ENCODE data around the gene AAR2.
A peak's percentile ranks its signal among the peaks of the same experiment; 100 is the strongest.

The AAR2 gene, protein sequence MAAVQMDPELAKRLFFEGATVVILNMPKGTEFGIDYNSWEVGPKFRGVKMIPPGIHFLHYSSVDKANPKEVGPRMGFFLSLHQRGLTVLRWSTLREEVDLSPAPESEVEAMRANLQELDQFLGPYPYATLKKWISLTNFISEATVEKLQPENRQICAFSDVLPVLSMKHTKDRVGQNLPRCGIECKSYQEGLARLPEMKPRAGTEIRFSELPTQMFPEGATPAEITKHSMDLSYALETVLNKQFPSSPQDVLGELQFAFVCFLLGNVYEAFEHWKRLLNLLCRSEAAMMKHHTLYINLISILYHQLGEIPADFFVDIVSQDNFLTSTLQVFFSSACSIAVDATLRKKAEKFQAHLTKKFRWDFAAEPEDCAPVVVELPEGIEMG

DNA sequence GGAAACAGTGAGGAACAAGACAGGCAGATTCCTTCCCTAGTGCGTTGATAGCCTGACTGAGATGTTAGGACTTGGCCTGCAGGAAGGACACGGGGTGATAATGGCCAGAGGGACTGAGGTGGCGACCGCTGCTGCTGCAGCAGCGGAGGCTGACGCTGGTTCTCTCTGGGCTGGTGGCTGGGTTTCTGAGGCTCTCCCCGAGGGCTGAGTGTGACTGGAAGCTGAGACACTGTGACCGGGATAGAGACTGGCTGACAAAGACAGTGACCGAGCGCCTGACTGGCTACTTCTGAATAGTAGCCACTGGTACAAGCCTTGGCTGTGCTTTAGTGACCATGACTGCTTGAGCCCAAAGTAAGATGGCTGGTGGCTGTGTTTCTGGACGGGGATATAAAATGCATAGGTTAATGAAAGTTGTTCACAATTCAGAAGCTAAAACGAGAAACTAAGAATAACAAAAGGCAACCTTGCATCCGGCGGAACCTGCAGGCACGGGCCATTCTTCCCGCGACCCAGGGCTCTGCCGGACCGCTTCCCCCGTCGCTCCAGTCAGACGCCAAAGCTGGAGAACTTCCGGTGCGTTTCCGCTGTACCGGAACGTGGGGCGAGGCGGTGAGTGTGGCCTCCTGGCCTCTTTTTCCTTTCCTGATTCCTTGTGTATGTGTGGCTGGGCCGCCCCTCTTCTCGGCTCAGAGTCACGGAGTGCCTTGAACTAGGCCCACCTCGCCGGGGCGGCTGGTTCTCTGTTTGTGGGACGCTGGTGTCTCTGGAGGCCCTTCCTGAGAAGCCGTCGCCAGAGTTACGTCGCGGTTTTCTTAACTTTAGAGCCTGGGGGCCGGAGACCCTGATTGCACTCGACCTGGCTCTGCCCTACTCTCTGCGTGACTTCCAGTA is at the start of gene AAR2:
TSS of gene AAR2 (plus strand) at position 587 of the 894 bp plus-strand sequence. CDS start 3,391 bp downstream, outside the sequence.
- DNase-seq (ENCODE audit: low read depth in 2 of 3, low spot score in 2 of 3), result peak; percentile 58 to 78 (median 58)

DNA sequence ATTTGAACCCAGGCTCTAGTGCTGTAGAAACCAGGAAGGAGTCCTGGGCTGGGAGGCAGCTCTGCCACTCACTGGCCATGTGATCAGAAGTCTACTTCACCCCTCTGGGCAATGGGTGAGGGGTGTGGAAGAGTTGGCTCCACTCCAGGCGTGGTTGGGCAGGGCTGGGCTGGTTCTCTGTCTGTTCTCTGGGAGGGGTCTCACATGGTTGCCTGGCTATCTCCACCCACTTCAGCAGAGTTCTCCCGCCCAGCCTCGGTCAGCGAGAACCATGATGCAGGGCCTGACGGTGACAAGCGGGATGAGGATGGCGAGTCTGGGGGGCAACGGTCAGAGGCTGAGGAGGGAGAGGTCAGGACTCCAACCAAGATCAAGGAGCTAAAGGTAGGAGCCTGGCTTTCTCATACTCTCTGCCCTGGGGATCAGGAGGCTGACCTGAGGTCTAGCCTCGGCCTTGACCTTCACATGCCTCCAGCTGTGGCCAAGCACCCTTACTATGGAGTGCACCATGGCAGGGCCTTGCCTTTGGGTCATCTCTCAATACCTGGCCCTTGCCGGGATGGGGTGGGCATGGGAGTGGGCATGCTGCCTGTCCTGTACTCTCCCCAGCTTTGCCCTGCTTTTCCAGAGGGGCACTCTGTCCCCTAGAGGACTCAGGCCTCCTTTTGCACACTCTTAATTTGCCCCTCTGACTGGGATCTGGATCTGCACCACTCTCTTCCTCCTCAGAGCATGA is 42.1 kb upstream of the AAR2 start:
- DNase-seq (ENCODE audit: low read depth in 2 of 3, low spot score in 2 of 3), result no peak

DNA sequence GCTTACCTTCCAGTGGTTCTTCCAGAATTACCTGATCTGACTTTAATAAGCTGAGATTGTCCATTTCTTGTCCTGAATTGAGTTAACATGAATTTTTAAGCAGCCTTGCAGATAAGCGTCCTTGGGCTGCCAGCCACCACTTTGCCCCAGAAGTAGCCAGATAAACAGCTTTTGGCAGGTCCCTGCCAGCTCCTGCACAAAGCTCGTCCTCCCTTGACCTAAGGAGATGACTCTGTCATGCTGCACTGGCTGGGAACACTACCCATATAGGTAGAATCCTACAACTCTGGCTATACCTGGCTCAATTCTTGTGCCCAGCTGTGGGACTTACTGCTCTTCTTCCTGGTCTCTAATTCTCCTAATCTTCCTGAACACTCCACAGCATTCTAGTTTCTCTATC is 39.6 kb upstream of the AAR2 start:
- DNase-seq (ENCODE audit: low read depth in 2 of 3, low spot score in 2 of 3), result no peak

DNA sequence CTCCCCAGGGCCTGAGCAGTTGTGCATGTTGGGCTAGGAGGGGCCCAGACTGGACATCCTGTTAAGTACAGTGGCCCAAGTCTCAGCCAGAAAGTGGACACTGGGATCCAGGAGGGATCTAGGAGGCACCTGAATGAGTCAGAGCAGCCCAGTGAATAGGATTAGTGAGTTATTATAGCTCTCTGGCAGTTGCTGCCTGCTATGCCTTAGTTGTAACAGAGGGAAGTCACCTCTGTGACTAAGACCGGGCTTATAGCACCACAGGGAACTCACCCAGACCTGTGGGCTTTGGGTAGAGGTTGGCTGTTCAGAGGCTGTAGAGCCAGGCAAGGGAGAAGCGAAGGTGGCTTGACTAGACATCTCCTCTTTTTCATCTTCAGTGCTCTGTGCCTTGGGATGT is 39.0 kb upstream of the AAR2 start:
- no peak for DNase-seq (ENCODE audit: low read depth in 2 of 3, low spot score in 2 of 3)

DNA sequence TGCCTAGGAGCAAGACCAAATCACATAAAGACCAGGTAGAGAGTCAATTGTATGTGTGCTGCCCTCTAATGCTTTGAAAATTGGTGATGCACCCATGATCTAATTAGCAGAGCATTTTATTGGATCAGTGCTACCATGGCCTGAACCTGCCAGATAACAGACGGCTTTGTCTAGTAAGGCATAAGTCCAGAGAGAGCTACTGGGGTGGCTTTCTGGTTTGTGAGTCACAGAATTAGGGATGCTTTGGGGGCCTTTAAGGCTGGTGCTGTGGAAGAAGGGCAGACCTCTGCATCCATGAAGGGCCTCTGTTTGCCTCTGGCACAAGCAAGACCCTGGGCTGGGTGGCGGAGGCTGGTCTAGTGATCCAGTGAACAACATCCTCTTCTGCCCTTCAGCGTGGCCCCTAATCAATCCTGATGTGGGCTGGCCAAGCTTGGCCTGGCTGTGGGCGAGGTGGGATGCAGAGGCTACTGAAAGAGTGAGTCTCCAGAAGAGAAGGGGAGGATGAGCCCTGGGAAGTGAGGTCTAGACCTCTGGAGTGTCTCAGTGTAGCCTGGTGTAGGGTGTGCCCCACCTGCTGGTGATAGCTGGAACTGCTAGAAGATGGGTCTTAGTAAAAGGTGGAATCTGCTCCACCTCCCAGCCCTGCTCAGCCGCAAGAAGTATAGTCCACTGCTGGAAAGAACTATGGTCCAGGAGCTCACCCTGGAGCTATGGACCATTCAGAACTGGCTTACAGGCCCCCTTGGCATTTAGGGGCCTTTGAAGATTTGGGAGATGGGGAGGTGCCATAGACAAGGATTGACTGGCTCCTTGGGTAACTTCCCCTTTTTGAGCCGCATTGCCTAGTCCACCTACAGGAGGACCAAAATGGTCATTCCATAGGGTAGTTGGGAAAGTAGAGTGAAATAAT is 36.7 kb upstream of the AAR2 start:
- DNase-seq (ENCODE audit: low read depth in 2 of 3, low spot score in 2 of 3), result peak; percentile 23 to 64 (median 59)

DNA sequence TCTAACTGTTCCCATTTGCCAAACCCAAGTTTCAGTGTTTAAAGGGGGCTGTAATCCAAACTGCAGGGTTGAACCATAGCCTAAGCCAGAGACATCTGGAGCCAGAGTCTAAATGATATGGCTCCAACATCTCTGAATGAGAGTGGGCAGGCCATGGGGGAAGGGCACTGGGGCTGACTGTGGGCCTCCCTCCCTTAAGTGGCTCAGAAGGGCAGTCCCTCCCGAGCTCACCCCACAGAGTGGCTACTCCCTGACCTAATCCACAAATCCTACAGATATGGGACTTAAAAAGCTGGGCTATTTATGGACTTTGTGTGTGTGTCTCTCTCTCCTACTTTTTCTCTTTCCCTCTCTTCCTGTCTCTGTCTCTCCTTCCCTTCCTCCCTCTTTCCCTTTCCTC is 35.8 kb upstream of the AAR2 start:
- DNase-seq (ENCODE audit: low read depth in 2 of 3, low spot score in 2 of 3), result no peak

DNA sequence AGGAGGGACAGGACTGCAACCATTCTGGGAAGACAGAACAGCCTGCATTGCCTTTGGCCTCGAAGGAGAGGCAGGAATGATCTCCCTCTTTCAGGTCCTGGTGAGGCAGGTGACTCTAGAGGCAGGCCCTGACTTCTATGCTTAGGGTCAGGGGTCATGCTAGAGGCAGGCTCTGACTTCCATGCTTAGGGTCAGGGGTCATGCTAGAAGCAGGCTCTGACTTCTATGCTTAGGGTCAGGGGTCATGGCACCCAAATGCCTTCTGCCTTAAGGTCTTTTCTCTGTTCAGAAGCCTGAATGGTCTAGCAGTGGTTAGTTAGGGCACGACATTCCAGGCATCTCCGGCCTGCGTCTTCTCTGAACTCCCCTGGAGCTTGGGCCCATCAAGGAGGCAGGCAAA is 35.1 kb upstream of the AAR2 start:
- DNase-seq (ENCODE audit: low read depth in 2 of 3, low spot score in 2 of 3), result no peak

DNA sequence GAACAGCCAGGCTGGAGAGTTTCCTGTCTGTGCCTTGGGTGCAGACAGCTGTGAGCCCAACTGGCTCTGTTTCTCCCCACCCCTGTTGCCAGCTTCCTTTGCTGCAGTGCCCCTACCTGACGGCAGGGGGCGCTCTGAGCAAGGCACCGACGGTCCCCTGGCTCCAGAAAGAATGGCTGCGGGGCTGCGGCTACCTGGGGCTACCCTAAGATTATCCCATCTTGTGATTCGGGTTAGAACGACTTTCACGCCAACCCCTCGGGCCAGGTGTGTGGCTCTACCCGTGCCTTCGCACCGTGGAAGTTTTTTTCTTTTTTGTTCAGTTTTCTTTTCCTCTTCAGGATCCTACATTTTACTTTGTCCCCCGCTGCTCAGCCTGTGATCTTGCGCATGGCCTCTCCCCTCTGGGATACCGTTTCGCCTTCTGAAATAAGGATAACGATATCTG is 33.4 kb upstream of the AAR2 start:
- peak; percentile 33 to 77 (median 69) for DNase-seq (ENCODE audit: low read depth in 2 of 3, low spot score in 2 of 3)

DNA sequence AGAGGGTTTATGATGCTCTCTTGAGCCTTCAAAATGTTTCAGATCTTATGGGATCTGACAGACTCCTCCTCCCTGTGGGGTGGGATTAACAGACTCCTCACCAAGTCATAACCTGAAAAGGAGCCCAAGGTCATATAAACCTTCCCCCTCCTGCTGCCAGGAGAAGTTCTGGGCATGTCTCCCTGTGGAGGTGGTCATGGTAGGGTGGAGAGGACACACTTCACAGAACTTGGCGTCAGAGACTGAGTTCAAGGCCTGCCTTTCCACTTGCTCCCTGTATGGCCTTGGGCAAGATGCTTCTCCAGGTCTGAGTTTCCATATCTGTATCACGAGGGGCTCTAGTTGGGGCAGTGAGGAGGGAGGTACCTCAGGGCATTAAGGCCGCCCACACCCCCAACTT is 32.4 kb upstream of the AAR2 start:
- DNase-seq (ENCODE audit: low read depth in 2 of 3, low spot score in 2 of 3), result no peak

DNA sequence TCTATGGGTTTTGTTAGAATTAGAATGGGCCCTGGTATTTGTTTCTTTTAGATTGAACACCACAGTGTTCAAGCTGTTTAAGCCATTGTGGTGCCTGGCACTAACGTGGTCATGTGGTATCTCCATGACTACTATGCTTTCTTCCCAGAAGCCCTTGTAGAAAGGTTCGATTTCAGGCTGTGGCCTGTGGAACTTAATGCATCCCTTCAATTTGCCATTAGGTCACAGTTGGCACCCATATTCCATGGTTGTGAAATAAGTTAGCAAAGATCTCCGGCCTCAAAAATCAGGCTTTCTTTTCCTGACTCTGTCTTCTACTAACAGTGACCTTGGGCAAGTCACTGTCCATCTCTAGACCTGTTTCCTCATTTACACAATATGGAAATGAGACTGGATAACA is 31.3 kb upstream of the AAR2 start:
- DNase-seq (ENCODE audit: low read depth in 2 of 3, low spot score in 2 of 3), result no peak

DNA sequence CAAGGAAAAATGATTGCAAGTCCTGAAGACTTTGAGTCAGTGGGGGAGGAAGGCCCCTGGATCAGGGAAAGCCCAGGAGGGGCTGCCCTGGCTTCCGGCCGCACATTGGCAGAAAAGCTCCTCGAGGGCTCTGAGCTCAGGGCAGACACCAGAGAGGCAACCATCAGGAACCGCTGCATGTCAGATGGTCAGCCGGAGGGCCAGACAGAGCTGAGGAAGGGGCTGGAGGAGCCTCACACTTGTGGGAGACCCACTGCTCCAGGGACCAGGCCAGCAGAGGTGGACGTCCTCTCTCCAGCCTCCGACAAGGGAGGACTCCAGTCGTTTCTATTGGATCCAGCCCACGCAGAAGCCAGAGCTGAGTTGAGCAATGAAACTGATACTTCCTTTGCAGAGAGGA is 30.2 kb upstream of the AAR2 start:
- no peak for DNase-seq (ENCODE audit: low read depth in 2 of 3, low spot score in 2 of 3)

DNA sequence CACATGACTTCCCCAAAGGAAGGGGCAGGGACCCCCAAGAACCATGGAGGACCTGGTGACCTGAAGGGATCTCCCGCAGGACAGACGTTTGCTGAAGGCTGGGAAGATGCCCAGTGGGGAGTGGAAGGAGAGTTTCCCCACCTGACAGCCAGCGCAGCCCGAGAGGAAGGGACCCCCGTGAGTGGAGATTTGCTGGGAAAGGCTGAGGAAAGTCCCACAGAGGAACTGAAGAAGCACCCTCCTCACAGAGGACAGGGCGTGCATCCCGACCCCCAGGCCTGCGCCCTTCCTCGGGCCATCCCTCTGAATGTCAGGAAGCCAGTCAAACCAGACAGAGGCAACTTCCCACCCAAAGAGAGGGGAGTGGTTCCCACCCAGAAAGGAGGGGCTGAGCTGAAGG is 29.6 kb upstream of the AAR2 start:
- DNase-seq (ENCODE audit: low read depth in 2 of 3, low spot score in 2 of 3), result no peak

DNA sequence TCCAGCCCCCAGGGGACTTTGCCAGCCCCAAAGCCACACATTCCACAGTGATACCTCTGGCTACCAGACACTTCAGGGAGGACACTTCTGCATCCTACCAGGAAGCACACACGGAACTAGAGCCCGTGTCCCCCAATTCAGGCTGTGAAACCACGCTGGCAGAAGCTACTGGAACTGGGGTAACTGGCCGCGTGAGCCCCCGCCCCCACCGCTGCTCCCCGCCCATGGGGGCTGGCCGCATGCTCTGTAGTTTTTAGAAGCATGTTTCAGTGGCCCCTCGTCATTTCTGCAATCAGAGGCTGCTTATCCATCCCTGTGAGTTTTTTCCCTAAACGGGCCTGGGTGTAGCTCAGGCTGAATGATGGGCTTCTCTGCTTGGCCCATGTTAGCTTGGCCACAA is 28.7 kb upstream of the AAR2 start:
- no peak for DNase-seq (ENCODE audit: low read depth in 2 of 3, low spot score in 2 of 3)

DNA sequence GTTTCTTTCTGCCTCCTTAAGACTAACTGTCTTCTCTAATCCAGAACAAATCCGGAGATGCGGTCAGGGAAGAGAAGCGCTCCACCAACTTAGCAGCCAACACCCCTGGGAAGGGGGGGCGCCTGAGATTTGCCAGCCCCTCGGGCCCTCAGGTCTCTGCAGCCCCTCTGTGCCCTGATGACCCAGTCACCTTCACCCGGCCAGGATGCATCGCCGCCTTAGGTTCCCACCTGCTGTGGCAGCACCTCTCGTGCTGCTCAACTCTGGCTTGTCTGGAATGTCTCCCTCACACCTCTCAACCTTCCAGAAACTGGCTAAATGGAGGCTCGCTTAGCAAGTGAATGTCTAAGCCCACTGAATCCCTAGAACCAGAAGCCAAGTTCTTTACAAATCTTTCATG is 28.0 kb upstream of the AAR2 start:
- no peak for DNase-seq (ENCODE audit: low read depth in 2 of 3, low spot score in 2 of 3)

DNA sequence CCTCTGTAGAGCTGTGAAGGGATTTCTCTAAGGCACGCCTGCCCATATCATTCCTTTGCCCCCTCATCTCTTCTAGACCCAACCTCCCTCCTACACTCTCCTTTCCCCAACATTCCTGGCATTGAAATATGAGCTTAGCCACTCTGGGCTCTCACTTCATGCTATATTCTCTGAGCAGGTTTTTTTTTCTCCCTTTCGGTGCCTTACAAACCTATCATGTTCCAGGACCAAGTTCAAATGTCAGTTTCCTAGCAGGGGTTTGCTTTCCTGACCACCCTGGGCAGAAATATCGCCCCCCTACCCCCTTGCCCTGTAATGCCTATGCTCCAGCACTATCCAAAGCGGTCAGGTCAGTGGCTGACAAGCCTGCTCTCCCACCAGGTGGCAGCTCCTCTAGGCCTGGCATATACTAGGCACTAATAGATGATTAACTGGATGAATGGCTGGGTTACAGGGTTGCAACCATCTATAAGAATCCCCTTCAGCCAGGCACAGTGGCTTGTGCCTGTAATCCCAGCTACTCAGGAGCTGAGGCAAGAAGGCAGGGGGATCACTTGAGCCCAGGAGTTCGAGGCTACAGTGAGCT is 25.7 kb upstream of the AAR2 start:
- DNase-seq (ENCODE audit: low read depth in 2 of 3, low spot score in 2 of 3), result no peak

DNA sequence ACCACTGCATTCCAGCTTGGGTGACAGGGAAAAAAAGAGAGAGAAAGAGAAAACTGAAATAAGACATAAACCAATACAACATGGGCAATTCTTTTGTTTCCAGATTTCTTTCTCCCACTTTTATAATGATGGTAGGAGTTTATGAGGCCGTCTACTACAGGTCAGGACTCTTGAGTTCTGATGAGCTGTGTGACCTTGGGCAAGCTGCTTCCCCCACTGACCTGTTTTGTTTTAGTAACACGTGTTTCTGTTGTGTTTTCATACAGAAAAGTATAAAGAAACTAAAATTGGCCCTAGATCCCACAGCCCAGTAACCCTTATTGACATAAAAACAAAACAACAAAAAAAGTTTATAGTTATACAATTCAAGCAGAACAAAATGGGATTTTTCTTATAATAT is 22.9 kb upstream of the AAR2 start:
- no peak for DNase-seq (ENCODE audit: low read depth in 2 of 3, low spot score in 2 of 3)

DNA sequence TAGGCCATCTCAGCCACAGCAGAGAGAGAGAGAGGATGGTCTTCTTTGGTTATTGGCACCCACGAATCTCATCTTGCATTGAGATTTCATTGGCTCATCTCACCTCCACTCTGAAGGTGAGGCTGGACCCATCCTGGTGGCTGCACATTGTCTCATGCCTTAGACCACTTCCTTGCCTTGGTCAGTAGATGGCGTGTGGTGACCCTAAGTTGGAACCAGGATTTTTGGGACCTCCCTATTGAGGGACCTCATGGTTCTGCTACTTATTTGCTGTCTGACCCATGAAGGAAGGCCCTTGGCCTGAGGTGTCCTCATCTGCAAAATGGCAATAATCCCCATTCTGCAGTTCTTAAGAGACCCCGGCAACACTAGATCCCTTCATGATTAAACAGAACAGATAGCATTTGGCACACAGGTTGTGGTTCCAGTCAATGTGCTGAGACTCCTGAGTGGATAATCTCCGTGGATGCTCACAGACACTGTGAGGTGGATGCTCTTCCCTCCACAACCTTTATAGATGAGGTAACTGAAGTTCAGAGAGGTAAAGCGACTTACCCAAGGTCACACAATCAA is 21.5 kb upstream of the AAR2 start:
- DNase-seq (ENCODE audit: low read depth in 2 of 3, low spot score in 2 of 3), result no peak

DNA sequence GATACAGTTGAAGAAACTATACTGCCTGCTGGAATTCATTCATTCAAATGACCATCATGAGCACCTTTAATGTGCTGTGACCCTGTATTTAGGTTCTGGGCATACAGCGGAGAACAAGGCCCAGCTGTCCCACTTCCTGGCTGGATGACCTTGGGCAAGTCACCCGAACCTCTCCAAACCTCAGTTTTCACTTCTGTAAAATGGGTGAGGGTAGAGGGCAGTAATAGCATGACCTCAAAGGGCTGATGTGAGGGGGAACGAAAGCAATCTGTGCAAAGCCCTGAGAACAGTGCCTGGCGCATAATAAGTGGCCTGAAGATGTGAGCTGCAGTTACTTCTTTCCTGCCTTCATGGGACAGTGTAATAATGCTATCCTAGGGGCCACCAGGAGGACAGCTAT is 20.5 kb upstream of the AAR2 start:
- DNase-seq (ENCODE audit: low read depth in 2 of 3, low spot score in 2 of 3), result no peak

DNA sequence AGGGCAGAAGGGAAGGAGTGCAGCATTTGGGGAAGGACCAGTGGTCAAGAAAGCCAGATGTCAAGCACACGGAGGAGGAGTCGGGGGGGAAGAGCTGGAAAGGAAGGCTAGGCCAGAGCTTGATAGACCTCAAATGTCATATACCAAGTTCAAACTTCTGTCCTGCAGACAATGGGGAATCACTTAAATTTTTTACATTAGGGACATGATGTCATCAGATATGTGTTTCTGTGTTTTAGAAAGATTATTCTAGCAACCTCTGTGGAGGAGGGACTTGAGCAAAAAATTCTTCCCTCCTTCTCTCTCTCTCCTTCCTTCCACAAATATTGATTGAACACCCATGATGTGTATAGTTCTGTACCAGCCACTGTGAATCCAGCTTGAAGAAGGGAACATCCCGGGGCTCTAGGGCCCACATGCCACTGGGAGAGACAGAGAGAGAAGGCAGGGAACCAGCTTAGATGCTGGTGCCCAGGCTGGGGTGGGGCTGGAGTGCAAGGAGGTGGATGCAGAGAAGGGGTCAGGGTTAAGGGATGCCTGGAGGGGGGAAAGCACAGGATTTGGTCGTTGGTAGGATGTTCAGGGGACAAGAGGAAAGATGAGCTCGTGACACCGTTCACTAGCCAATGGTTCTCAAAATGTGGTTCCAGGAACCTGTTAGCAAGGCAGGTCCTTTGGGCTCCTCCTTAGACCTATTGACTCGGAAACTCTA is 19.8 kb upstream of the AAR2 start:
- no peak for DNase-seq (ENCODE audit: low read depth in 2 of 3, low spot score in 2 of 3)

Measured in activated CD8-positive, alpha-beta memory T cell treated with anti-CD3 and anti-CD28 coated beads for 48 hours (primary cell).